ENCODE results near the gene HOXB6.
A peak's percentile ranks its signal among the peaks of the same experiment; 100 is the strongest.

Gene HOXB6

DNA sequence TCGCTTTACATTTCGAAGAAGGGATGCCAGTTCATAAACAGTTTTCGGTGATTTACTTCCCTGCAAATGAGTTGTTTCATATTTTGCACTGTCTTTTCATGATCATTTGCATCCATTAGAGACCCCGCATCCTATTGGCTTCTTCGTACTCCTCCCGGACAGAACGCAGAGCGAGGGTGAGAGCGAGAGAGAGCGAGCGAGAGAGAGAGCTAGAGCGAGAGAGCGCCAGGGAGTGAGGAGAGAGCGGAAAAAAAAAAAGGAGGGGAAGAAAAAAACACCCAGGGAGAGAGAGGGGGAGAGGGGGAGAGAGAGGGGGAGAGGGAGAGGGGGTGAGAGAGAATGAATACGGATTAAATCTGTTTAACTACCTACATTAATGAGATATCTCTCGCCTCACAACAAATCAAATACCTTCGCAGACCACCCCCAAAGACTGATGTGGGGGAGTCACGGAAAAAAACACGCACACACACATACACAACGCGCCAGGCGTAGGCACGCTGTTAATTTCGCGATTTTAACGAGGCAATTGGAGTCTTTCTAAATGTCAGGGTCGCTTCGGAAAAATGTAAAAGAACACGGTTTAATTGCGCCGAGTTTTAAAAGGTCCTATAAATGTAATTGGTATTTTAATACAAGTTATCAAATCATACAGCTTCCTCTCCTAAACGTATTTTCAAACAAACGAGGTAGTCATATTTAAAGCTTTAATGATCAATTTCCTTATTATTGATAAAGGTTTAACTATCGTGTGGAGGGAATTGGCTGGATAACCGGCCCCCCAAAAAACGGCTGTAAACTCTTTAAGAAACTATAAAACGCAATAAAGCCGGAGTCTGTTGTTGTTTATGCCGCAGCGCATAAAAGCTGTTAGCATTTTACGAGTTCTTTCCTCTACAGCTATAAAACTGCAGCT lies 10.5 kb upstream of the HOXB6 start, which contains the start of gene HOXB8 (continued):
- TF ChIP-seq, protein P1, sequence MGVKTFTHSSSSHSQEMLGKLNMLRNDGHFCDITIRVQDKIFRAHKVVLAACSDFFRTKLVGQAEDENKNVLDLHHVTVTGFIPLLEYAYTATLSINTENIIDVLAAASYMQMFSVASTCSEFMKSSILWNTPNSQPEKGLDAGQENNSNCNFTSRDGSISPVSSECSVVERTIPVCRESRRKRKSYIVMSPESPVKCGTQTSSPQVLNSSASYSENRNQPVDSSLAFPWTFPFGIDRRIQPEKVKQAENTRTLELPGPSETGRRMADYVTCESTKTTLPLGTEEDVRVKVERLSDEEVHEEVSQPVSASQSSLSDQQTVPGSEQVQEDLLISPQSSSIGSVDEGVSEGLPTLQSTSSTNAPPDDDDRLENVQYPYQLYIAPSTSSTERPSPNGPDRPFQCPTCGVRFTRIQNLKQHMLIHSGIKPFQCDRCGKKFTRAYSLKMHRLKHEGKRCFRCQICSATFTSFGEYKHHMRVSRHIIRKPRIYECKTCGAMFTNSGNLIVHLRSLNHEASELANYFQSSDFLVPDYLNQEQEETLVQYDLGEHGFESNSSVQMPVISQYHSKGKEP (tag by site-specific recombination; IDR thresholded peaks at IDR 0.05) = peak; percentile 94; the same call in 1 of the 2 replicates
- TF ChIP-seq, protein P2, sequence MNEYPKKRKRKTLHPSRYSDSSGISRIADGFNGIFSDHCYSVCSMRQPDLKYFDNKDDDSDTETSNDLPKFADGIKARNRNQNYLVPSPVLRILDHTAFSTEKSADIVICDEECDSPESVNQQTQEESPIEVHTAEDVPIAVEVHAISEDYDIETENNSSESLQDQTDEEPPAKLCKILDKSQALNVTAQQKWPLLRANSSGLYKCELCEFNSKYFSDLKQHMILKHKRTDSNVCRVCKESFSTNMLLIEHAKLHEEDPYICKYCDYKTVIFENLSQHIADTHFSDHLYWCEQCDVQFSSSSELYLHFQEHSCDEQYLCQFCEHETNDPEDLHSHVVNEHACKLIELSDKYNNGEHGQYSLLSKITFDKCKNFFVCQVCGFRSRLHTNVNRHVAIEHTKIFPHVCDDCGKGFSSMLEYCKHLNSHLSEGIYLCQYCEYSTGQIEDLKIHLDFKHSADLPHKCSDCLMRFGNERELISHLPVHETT (tag by site-specific recombination; IDR thresholded peaks at IDR 0.05) = peak; percentile 14; the same call in 1 of the 2 replicates
- TF ChIP-seq ZNF146 (tag by site-specific recombination; IDR thresholded peaks at IDR 0.05) (0 out of 2 replicates have a peak, but pooled peaks have one; percentile 9), ZNF214 (tag by site-specific recombination; IDR thresholded peaks at IDR 0.05; ENCODE audit: borderline replicate concordance) (no peak), ZBTB17 (tag by site-specific recombination; IDR thresholded peaks at IDR 0.05) (peak; percentile 99), ZNF624 (tag by site-specific recombination; IDR thresholded peaks at IDR 0.05) (no peak), ZNF658 (tag by site-specific recombination; IDR thresholded peaks at IDR 0.05) (no peak), RBAK (tag by site-specific recombination; IDR thresholded peaks at IDR 0.05) (no peak), ZNF416 (tag by site-specific recombination; IDR thresholded peaks at IDR 0.05) (no peak), WT1 (tag by site-specific recombination; IDR thresholded peaks at IDR 0.05) (peak; percentile 28), ZNF274 (IDR thresholded peaks at IDR 0.05; ENCODE audit: low read length) (no peak), ZNF274 (tag by site-specific recombination; IDR thresholded peaks at IDR 0.05; ENCODE audit: borderline replicate concordance) (no peak), ZNF394 (tag by site-specific recombination; IDR thresholded peaks at IDR 0.05; ENCODE audit: borderline replicate concordance) (no peak; the same call in 1 of the 2 replicates), ZNF660 (tag by site-specific recombination; IDR thresholded peaks at IDR 0.05) (peak; percentile 53), ZNF629 (tag by site-specific recombination; IDR thresholded peaks at IDR 0.05) (0 out of 2 replicates have a peak, but pooled peaks have one; percentile 21), ZNF701 (tag by site-specific recombination; IDR thresholded peaks at IDR 0.05) (no peak), ZNF175 (tag by site-specific recombination; IDR thresholded peaks at IDR 0.05) (no peak), GLI4 (tag by site-specific recombination; IDR thresholded peaks at IDR 0.05) (no peak), ZFP41 (tag by site-specific recombination; IDR thresholded peaks at IDR 0.05; ENCODE audit: borderline replicate concordance) (no peak), ZNF133 (tag by site-specific recombination; IDR thresholded peaks at IDR 0.05) (no peak), ZNF791 (tag by site-specific recombination; IDR thresholded peaks at IDR 0.05) (no peak), ZNF184 (tag by site-specific recombination; IDR thresholded peaks at IDR 0.05) (no peak), GLIS2 (tag by site-specific recombination; IDR thresholded peaks at IDR 0.05) (no peak), GLI2 (tag by site-specific recombination; IDR thresholded peaks at IDR 0.05; ENCODE audit: borderline replicate concordance, low read depth) (peak; percentile 49; the same call in 1 of the 2 replicates)
- TF ChIP-seq, protein P3, sequence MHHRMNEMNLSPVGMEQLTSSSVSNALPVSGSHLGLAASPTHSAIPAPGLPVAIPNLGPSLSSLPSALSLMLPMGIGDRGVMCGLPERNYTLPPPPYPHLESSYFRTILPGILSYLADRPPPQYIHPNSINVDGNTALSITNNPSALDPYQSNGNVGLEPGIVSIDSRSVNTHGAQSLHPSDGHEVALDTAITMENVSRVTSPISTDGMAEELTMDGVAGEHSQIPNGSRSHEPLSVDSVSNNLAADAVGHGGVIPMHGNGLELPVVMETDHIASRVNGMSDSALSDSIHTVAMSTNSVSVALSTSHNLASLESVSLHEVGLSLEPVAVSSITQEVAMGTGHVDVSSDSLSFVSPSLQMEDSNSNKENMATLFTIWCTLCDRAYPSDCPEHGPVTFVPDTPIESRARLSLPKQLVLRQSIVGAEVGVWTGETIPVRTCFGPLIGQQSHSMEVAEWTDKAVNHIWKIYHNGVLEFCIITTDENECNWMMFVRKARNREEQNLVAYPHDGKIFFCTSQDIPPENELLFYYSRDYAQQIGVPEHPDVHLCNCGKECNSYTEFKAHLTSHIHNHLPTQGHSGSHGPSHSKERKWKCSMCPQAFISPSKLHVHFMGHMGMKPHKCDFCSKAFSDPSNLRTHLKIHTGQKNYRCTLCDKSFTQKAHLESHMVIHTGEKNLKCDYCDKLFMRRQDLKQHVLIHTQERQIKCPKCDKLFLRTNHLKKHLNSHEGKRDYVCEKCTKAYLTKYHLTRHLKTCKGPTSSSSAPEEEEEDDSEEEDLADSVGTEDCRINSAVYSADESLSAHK (tag by site-specific recombination; IDR thresholded peaks at IDR 0.05) = no peak; the same call in 1 of the 2 replicates
- TF ChIP-seq, protein P4, sequence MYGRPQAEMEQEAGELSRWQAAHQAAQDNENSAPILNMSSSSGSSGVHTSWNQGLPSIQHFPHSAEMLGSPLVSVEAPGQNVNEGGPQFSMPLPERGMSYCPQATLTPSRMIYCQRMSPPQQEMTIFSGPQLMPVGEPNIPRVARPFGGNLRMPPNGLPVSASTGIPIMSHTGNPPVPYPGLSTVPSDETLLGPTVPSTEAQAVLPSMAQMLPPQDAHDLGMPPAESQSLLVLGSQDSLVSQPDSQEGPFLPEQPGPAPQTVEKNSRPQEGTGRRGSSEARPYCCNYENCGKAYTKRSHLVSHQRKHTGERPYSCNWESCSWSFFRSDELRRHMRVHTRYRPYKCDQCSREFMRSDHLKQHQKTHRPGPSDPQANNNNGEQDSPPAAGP (tag by site-specific recombination; IDR thresholded peaks at IDR 0.05) = no peak
- TF ChIP-seq, protein P5, sequence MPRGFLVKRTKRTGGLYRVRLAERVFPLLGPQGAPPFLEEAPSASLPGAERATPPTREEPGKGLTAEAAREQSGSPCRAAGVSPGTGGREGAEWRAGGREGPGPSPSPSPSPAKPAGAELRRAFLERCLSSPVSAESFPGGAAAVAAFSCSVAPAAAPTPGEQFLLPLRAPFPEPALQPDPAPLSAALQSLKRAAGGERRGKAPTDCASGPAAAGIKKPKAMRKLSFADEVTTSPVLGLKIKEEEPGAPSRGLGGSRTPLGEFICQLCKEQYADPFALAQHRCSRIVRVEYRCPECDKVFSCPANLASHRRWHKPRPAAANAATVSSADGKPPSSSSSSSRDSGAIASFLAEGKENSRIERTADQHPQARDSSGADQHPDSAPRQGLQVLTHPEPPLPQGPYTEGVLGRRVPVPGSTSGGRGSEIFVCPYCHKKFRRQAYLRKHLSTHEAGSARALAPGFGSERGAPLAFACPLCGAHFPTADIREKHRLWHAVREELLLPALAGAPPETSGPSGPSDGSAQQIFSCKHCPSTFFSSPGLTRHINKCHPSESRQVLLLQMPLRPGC (tag by site-specific recombination; IDR thresholded peaks at IDR 0.05) = no peak
- TF ChIP-seq, protein P6, sequence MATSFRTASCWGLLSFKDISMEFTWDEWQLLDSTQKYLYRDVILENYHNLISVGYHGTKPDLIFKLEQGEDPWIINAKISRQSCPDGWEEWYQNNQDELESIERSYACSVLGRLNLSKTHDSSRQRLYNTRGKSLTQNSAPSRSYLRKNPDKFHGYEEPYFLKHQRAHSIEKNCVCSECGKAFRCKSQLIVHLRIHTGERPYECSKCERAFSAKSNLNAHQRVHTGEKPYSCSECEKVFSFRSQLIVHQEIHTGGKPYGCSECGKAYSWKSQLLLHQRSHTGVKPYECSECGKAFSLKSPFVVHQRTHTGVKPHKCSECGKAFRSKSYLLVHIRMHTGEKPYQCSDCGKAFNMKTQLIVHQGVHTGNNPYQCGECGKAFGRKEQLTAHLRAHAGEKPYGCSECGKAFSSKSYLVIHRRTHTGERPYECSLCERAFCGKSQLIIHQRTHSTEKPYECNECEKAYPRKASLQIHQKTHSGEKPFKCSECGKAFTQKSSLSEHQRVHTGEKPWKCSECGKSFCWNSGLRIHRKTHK (tag by site-specific recombination; IDR thresholded peaks at IDR 0.05) = no peak
- TF ChIP-seq, protein P7, sequence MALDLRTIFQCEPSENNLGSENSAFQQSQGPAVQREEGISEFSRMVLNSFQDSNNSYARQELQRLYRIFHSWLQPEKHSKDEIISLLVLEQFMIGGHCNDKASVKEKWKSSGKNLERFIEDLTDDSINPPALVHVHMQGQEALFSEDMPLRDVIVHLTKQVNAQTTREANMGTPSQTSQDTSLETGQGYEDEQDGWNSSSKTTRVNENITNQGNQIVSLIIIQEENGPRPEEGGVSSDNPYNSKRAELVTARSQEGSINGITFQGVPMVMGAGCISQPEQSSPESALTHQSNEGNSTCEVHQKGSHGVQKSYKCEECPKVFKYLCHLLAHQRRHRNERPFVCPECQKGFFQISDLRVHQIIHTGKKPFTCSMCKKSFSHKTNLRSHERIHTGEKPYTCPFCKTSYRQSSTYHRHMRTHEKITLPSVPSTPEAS (tag by site-specific recombination; IDR thresholded peaks at IDR 0.05) = no peak; the same call in 1 of the 2 replicates
